RPMI8226 (cell line): ENCODE results near the gene CACNA1H.

Experiments used
- DNase-seq: peaks from one replicate; pipeline ENCODE4 v3.0.0-alpha.2; 2015

Gene CACNA1H

GRCh38 chr16:1123525-1124230, 29.2 kb upstream of the CACNA1H start:
- DNase-seq = no peak

DNA sequence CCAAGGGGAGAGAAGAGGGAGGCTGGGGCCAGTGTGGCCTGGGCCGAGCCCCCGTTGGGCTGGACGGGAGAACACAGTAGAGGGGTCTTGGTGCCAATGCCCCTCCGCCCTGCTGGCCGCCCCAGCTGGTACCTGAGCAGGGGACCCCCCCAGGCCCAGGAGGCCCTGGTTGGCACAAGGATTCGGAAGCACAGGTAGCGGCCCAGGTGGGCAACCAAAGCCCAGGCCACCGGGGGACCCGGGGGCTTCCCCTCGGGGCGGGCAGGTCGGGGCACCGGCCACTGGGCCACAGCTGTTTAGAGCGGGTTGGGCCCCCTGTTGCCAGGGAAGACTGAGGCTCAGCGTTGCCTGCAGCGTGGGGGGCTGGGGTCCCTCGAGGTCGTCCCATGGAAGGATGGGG, 28.6 kb upstream of the CACNA1H start:
- DNase-seq = no peak

GRCh38 chr16:1124795-1125194, 28.1 kb upstream of the CACNA1H start:
- DNase-seq = no peak

- DNase-seq = peak; percentile 70
Observed at GRCh38 chr16:1125471-1125870, 27.4 kb upstream of the CACNA1H start.

DNA sequence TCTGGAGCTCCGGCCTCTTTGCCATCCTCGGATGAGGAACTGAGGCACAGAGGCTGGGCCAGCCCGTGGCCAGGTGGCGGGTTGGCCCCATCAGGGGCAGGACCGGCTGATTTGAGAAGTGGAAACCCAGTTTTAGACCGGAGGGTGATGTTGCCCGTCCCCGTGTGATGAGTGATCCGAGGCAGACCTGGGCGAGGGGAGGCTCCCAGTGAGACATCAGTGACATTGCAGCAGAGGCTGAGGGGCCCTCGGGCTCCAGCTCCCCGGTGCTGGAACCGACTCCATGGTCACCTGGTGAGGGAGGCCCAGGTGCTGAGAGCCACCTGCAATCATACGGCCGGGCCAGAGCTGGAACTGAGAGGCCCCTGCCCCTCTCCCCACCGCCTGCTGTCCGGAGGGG, 26.9 kb upstream of the CACNA1H start:
- no peak for DNase-seq

GRCh38 chr16:1126586-1126985, 26.3 kb upstream of the CACNA1H start:
- DNase-seq = no peak

DNA sequence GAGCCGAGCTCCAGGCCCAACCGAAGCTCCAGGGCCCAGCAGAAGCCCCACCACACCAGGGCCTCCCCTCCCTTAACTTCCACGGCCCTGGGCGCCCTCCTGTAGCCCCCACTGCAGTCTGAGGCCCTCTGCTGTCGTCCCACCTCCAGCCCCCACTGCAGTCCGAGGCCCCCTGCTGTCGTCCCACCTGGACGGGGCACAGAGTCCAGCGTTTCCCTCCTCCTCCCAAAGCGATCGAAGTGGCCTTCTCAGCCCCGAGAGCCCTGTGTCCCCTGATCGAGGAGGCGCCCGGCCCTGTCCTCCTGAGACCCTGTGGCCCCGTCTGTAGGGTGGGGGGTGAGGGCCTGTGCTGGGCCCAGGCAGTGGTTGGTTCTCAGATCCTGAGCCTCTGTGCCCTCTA, 25.8 kb upstream of the CACNA1H start:
- DNase-seq = no peak

- DNase-seq = no peak
Observed at GRCh38 chr16:1127971-1128715, 24.8 kb upstream of the CACNA1H start.

DNA sequence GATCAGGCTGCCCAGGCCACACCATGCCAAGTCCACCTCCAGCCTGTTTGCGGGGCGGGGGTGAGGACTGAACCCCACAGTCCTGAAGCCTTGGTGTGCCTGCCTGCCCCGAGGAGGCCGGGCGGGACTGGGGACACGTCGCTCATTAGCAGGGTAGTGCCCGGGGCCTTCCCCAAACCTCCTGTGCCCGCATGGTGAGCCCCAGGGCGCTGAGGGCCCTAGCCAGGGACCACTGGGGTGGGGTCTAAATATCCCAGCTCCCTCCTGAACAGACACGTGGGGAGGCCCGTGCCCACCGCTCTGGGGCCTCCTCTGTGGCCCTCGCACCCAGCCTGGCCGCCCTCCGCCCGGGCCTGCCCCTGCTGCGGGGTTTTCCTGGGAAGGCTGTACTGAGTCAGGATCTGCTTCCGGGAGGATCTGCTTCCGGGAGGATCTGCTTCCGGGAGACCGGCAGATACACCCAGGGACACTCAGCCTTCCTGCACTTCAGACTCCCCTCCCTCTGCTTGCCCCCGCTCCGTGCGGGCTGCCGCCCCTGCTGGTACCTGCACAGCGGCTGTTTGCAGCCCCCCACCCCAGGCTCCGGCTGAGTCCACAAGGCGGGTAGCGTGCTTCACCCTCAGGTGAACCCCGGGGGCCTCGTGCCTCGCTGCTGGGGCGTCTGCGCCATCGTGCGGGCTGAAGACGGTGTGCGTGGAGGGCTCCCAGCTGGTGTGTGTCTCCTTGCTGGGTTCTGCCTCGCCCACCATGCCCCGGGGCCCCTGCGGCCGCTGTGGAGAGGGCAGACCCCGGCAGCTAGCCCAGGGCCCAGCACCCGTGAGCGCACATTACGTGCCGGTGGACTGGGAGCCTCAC, 23.6 kb upstream of the CACNA1H start:
- no peak for DNase-seq

DNA sequence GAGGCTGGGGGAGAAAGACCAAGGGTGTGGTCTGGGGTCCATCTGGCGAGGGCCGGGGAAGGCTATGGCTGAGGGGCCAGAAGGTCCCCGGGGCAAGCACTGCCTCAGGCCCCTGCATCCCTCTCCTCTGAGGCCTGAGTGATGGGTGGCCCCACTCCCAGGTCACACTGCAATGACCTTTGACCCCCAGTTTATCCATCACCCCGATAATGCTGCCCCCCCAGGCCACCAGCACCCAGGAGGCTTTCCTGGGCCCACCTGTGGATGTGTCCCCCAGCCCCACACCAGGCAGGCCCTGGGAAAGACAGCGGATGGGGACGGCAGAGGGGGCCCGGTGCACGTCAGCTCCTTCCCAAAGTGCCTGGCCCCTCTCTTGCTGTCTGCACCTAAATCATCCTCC, 22.5 kb upstream of the CACNA1H start:
- no peak for DNase-seq

- DNase-seq = no peak
Observed at GRCh38 chr16:1131378-1131994, 21.4 kb upstream of the CACNA1H start.

- DNase-seq = no peak
Observed at GRCh38 chr16:1132431-1132830, 20.5 kb upstream of the CACNA1H start.

DNA sequence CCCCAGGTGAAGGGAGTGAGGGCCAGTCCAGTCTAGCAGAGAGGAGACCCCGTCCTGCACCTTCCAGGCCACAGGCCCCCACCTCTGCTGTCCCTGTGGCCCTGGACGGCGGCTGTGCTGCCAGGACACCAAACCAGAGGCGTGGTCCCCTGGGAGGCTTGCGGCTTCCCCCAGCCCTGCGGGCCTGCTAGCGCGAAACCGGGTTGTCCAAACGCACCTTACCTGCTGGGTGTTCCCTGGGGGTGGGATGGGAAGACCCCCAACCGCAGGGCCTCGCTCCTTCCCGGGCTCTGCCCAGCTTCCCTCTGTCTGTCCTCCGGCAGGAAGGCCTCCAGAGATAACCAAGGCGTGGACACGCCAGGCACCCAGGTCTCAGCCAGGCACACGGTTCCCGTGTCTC, 19.6 kb upstream of the CACNA1H start:
- no peak for DNase-seq

DNA sequence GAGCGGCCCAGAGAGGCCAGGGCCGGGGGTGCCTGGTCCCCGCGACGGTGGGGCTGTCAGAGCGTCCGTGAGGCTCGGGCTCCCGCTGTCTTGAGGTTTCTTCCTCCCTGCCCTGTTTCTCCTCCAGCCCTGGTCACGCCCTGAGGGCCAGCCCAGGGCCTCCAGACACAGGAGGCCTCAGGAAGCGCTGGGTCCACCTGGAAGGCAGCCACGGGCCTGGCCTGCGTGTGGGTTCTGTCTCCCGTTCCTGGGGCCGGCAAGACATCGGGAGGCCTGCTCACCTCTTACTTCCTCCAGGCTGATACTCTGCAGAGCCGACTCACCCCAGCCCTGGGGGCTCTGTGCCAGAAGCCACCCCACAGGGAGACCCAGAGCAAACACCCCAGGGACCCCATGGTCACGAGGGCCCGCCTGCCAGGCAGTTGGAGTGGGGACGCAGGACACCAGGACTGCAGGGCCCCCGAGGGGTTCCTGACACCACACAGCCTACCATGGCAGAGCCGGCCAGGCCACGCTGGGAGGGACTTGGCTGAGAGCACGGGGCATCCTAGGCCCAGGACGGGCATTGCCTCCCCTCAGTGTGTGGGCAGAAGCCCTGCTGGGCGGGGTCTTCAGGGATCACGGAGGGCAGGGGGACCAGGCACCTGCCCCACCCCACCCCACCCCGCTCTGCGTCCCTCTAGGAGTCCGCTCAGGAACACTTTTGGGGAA, 18.9 kb upstream of the CACNA1H start:
- DNase-seq = no peak

- no peak for DNase-seq
Observed at GRCh38 chr16:1134776-1135458, 18.0 kb upstream of the CACNA1H start.

DNA sequence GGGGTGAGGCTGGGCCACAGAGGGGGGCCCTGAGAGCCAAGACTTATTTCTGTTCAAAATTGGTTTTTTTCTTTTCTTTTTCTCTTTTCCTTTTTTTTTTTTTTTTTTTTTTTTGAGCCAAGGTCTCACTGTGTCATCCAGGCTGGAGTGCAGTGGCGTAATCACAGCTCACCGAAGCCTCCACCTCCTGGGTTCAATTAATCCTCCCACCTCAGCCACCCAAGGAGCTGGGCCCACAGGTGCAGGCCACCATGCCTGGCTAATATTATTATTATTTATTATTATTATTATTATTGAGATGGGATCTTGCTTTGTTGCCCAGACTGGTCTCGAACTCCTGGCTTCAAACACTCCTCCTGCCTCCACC, 17.5 kb upstream of the CACNA1H start:
- no peak for DNase-seq

DNA sequence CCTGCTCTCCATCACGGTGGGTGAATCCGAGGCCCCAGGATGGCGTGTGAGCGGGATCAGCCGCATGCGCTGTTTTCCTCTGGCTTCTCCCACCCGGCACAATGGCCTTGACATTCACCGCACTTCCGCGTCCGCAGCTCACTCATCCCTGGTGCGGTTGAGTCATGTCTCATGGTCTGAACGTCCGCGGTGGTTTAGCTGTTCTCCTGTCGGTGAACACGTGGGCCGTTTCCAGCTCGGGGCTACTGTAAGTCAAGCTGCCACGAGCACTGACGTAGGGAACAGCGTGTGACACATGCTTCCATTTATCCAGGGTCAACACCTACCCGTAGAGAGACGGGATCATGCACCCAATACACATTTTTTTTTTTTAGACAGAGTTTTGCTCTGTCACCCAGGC, 15.3 kb upstream of the CACNA1H start:
- no peak for DNase-seq

- DNase-seq = no peak
Observed at GRCh38 chr16:1140582-1141162, 12.2 kb upstream of the CACNA1H start.

GRCh38 chr16:1141191-1141590, 11.7 kb upstream of the CACNA1H start:
- DNase-seq = no peak

GRCh38 chr16:1141716-1142115, 11.2 kb upstream of the CACNA1H start:
- no peak for DNase-seq

DNA sequence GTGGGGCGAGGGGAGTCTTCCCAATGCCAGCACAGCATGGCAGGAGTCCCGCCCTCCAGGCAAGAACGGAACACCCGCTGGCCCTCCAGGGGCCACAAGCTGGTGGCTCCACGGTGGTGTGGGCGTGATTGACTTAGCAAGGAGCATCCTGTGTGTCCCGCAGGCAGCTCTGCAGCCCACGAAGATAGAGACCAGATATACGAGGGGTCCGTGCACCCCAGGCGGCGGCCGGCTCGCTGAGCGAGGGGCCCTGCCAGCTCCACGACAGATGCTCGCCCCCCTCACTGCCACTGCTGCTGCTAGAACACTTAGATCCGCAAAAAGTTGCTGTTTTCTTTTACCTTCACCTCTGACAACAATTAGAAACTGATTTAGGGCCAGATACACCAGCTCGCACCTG, 10.0 kb upstream of the CACNA1H start:
- DNase-seq = no peak
